Measurements from ENCODE around the gene CEP83. TPM values are rescaled to one million over a fixed set of nuclear protein-coding genes. Genes with fewer than 3 reads are reported as not detected.

Gene CEP83
- total and polyA plus RNA-seq, 2 experiments from 2014 or later, result 29.8 to 33.7 TPM

DNA sequence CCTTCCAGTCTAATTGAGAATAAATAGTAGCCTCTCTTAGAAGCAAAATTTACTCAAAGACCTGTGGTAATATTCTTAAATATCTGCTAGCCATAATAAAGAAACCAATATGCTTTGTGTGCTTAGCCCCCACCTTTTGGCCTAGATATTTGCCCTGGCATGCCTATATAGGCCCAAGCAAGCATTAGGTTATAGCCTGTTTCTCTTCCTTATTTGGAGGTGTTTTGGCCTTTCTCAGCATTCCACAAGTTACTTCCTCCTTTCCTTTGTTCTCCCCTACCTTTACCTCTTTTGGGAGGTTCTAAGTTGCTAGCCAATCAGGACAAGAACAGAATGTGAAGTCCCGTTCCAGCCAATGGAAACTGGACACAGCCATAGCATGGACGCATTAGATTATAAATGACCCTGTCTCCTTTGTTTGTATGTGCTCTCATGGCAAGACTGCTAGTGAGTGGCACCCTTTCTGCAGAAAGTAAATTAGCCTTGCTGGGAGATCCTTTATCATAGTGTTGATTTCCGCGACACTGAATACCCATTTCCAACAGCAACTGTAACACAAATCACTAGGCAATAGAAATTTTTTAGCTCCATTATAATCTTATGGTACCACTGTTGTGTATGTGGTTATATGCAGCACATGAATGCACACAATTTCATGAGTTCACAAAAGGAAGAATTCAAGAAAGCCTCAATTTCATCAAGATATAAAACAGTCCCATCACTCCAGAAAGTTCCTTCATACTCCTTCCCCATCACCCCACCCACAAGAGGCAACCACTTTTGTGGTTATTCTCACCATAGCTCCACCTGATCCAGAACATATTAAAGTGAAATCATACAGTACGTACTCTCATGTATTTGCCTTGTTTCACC, 37.6 kb downstream of the CEP83 start (continued):
- TF ChIP-seq, protein P1, sequence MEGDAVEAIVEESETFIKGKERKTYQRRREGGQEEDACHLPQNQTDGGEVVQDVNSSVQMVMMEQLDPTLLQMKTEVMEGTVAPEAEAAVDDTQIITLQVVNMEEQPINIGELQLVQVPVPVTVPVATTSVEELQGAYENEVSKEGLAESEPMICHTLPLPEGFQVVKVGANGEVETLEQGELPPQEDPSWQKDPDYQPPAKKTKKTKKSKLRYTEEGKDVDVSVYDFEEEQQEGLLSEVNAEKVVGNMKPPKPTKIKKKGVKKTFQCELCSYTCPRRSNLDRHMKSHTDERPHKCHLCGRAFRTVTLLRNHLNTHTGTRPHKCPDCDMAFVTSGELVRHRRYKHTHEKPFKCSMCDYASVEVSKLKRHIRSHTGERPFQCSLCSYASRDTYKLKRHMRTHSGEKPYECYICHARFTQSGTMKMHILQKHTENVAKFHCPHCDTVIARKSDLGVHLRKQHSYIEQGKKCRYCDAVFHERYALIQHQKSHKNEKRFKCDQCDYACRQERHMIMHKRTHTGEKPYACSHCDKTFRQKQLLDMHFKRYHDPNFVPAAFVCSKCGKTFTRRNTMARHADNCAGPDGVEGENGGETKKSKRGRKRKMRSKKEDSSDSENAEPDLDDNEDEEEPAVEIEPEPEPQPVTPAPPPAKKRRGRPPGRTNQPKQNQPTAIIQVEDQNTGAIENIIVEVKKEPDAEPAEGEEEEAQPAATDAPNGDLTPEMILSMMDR (conservative IDR thresholded peaks at IDR 0.05; ENCODE audit: low read depth in 2 of 2), result no peak
- no peak for TF ChIP-seq ZNF114 (CRISPR knock-in tag; IDR thresholded peaks at IDR 0.05)
- TF ChIP-seq ZNF331 (CRISPR knock-in tag; IDR thresholded peaks at IDR 0.05; ENCODE audit: low read depth), result no peak
- TF ChIP-seq JUNB (IDR thresholded peaks at IDR 0.05; ENCODE audit: unreplicated experiment), result no peak
- TF ChIP-seq NANOG (IDR thresholded peaks at IDR 0.05; ENCODE audit: borderline replicate concordance), result no peak
- no peak for TF ChIP-seq STAT1 (IDR thresholded peaks at IDR 0.05; ENCODE audit: unreplicated experiment)
- TF ChIP-seq EZH2phosphoT487 (IDR thresholded peaks at IDR 0.05; ENCODE audit: unreplicated experiment), result no peak

DNA sequence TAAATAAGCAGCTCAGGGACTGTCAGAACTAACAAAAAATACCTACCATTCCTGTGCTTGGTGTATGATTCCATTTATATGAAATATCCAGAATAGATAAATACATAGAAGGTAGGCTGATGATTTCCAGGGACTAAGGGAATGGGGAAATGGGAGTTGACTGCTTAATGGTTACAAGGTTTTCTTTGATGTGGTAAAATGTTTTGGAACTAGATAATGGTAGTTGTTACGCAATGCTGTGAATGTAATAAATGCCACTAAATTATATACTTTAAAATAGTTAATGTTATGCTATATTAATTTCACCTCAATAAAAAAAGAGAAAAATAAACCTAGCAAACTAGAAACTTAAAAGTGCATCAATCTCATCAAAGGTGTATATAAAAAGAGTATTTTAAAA, 41.1 kb downstream of the CEP83 start:
- H3K79me2 ChIP-seq (replicated peaks; ENCODE audit: insufficient read depth), result peaks cover 25% of the 10 kb centered on the region
- H3K4me1 ChIP-seq (ENCODE audit: insufficient read depth), result peaks cover 11% of the 10 kb centered on the region
- Mint-ChIP-seq H3K9me3 (peaks cover 38% of the 10 kb centered on the region), H3K4me1 (peaks cover 14% of the 10 kb centered on the region; the same call in 2 of the 3 replicates), H3K4me3 (no peak overlapping the region), H3K36me3 (ENCODE audit: low read depth) (peaks cover 51% of the 10 kb centered on the region), H3K27me3 (ENCODE audit: insufficient read depth, low read depth, poor library complexity) (peaks cover 3% of the 10 kb centered on the region), H3K27ac (no peak overlapping the region)
- no peaks in the 10 kb centered on the region for H3K27me3 ChIP-seq (ENCODE audit: insufficient read depth)
- ATAC-seq (no peak), DNase-seq (ENCODE audit: low spot score) (no peak)
- H3K27ac ChIP-seq (ENCODE audit: low read depth), result no peak overlapping the region
- no peaks in the 10 kb centered on the region for H4K20me1 ChIP-seq (replicated peaks; ENCODE audit: insufficient read depth)
- H3F3A ChIP-seq (replicated peaks; ENCODE audit: low read depth), result no peaks in the 10 kb centered on the region
- no peak overlapping the region for H2AFZ ChIP-seq
- no peak overlapping the region for H3K4me2 ChIP-seq
- H3K36me3 ChIP-seq (ENCODE audit: insufficient read depth), result peaks cover 9% of the 10 kb centered on the region
- no peak overlapping the region for H3K4me3 ChIP-seq
- no peaks in the 10 kb centered on the region for H3K9me2 ChIP-seq (ENCODE audit: insufficient read depth)
- TF ChIP-seq, protein P2, sequence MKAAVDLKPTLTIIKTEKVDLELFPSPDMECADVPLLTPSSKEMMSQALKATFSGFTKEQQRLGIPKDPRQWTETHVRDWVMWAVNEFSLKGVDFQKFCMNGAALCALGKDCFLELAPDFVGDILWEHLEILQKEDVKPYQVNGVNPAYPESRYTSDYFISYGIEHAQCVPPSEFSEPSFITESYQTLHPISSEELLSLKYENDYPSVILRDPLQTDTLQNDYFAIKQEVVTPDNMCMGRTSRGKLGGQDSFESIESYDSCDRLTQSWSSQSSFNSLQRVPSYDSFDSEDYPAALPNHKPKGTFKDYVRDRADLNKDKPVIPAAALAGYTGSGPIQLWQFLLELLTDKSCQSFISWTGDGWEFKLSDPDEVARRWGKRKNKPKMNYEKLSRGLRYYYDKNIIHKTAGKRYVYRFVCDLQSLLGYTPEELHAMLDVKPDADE (IDR thresholded peaks at IDR 0.05), result no peak
- TF ChIP-seq CREB1 (CRISPR knock-in tag; IDR thresholded peaks at IDR 0.05; ENCODE audit: low read depth) (no peak), STAT1 (IDR thresholded peaks at IDR 0.05; ENCODE audit: unreplicated experiment) (no peak), ZNF331 (CRISPR knock-in tag; IDR thresholded peaks at IDR 0.05; ENCODE audit: low read depth) (no peak), POLR2AphosphoS5 (IDR thresholded peaks at IDR 0.05; ENCODE audit: low read depth) (no peak)
- TF ChIP-seq, protein P3, sequence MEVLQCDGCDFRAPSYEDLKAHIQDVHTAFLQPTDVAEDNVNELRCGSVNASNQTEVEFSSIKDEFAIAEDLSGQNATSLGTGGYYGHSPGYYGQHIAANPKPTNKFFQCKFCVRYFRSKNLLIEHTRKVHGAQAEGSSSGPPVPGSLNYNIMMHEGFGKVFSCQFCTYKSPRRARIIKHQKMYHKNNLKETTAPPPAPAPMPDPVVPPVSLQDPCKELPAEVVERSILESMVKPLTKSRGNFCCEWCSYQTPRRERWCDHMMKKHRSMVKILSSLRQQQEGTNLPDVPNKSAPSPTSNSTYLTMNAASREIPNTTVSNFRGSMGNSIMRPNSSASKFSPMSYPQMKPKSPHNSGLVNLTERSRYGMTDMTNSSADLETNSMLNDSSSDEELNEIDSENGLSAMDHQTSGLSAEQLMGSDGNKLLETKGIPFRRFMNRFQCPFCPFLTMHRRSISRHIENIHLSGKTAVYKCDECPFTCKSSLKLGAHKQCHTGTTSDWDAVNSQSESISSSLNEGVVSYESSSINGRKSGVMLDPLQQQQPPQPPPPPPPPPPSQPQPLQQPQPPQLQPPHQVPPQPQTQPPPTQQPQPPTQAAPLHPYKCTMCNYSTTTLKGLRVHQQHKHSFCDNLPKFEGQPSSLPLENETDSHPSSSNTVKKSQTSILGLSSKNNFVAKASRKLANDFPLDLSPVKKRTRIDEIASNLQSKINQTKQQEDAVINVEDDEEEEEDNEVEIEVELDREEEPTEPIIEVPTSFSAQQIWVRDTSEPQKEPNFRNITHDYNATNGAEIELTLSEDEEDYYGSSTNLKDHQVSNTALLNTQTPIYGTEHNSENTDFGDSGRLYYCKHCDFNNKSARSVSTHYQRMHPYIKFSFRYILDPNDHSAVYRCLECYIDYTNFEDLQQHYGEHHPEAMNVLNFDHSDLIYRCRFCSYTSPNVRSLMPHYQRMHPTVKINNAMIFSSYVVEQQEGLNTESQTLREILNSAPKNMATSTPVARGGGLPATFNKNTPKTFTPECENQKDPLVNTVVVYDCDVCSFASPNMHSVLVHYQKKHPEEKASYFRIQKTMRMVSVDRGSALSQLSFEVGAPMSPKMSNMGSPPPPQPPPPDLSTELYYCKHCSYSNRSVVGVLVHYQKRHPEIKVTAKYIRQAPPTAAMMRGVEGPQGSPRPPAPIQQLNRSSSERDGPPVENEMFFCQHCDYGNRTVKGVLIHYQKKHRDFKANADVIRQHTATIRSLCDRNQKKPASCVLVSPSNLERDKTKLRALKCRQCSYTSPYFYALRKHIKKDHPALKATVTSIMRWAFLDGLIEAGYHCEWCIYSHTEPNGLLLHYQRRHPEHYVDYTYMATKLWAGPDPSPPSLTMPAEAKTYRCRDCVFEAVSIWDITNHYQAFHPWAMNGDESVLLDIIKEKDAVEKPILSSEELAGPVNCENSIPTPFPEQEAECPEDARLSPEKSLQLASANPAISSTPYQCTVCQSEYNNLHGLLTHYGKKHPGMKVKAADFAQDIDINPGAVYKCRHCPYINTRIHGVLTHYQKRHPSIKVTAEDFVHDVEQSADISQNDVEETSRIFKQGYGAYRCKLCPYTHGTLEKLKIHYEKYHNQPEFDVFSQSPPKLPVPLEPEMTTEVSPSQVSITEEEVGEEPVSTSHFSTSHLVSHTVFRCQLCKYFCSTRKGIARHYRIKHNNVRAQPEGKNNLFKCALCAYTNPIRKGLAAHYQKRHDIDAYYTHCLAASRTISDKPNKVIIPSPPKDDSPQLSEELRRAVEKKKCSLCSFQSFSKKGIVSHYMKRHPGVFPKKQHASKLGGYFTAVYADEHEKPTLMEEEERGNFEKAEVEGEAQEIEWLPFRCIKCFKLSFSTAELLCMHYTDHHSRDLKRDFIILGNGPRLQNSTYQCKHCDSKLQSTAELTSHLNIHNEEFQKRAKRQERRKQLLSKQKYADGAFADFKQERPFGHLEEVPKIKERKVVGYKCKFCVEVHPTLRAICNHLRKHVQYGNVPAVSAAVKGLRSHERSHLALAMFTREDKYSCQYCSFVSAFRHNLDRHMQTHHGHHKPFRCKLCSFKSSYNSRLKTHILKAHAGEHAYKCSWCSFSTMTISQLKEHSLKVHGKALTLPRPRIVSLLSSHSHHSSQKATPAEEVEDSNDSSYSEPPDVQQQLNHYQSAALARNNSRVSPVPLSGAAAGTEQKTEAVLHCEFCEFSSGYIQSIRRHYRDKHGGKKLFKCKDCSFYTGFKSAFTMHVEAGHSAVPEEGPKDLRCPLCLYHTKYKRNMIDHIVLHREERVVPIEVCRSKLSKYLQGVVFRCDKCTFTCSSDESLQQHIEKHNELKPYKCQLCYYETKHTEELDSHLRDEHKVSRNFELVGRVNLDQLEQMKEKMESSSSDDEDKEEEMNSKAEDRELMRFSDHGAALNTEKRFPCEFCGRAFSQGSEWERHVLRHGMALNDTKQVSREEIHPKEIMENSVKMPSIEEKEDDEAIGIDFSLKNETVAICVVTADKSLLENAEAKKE (CRISPR knock-in tag; IDR thresholded peaks at IDR 0.05), result no peak
- TF ChIP-seq, protein P4, sequence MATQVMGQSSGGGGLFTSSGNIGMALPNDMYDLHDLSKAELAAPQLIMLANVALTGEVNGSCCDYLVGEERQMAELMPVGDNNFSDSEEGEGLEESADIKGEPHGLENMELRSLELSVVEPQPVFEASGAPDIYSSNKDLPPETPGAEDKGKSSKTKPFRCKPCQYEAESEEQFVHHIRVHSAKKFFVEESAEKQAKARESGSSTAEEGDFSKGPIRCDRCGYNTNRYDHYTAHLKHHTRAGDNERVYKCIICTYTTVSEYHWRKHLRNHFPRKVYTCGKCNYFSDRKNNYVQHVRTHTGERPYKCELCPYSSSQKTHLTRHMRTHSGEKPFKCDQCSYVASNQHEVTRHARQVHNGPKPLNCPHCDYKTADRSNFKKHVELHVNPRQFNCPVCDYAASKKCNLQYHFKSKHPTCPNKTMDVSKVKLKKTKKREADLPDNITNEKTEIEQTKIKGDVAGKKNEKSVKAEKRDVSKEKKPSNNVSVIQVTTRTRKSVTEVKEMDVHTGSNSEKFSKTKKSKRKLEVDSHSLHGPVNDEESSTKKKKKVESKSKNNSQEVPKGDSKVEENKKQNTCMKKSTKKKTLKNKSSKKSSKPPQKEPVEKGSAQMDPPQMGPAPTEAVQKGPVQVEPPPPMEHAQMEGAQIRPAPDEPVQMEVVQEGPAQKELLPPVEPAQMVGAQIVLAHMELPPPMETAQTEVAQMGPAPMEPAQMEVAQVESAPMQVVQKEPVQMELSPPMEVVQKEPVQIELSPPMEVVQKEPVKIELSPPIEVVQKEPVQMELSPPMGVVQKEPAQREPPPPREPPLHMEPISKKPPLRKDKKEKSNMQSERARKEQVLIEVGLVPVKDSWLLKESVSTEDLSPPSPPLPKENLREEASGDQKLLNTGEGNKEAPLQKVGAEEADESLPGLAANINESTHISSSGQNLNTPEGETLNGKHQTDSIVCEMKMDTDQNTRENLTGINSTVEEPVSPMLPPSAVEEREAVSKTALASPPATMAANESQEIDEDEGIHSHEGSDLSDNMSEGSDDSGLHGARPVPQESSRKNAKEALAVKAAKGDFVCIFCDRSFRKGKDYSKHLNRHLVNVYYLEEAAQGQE (IDR thresholded peaks at IDR 0.05; ENCODE audit: unreplicated experiment), result no peak

Measured in GM23338 (cell line).